Panc1 (cell line): Measurements from ENCODE around the gene PTPRA. TPM values are rescaled to one million over a fixed set of nuclear protein-coding genes. Genes with fewer than 3 reads are reported as not detected.
"Not testable (repeated sequence)": the region's sequence is repeated elsewhere in the genome, so short reads cannot be mapped to it uniquely, and the experiment has no call there.

Experiments used
- ATAC-seq: fragments of 200-7000 bp; cut with Tn5 transposase; 2 replicates; pipeline ENCODE4 v1.9.1; 2020; ENCODE audit warnings: mild to moderate bottlenecking, moderate library complexity
- BruUV-seq: library from RNA; stranded (reverse); fragments of 400-500 nt; replicated peaks from 2 replicates; lab custom pipeline; 2021; lab: Mats Ljungman, UMichigan
- CTCF ChIA-PET: fragments of 300-600 bp; sonication (Branson Sonifier 250); formaldehyde crosslinking; loops from one replicate; lab custom pipeline; 2022; ENCODE audit warnings: antibody characterized with exemption; lab: Charles Lee
- POLR2A ChIA-PET: fragments of 300-600 bp; sonication (Branson Sonifier 250); formaldehyde crosslinking; loops from one replicate; lab custom pipeline; 2022; ENCODE audit warnings: antibody characterized with exemption; lab: Charles Lee
- DNase-seq: peaks from one replicate; pipeline ENCODE4 v3.0.0-alpha.2; 2010; ENCODE audit warnings: low read depth, low spot score
- H3K27ac ChIP-seq: 2 replicates; pipeline ENCODE4 v1.5.1; 2011; ENCODE audit warnings: mild to moderate bottlenecking, low read length, inconsistent platforms
- H3K27me3 ChIP-seq: fragments of 200-500 bp; sonication (Bioruptor generic); 2 replicates; pipeline ENCODE4 v1.6.0; 2014; ENCODE audit warnings: low read length, inconsistent platforms; ENCODE audit not compliant: control insufficient read depth, insufficient read depth
- H3K36me3 ChIP-seq: fragments of 200-500 bp; sonication (Bioruptor generic); 2 replicates; pipeline ENCODE4 v1.5.1; 2014; ENCODE audit warnings: inconsistent platforms, mild to moderate bottlenecking, low read length, moderate library complexity; ENCODE audit not compliant: control insufficient read depth, insufficient read depth
- H3K4me1 ChIP-seq: 2 replicates; pipeline ENCODE4 v1.5.1; 2011; ENCODE audit warnings: inconsistent platforms, mild to moderate bottlenecking, low read length, moderate library complexity; ENCODE audit not compliant: control insufficient read depth, insufficient read depth
- H3K4me3 ChIP-seq, 2 experiments: 2 replicates each; pipeline ENCODE4 v1.5.1; 2011 to 2012; ENCODE audit warnings: low read depth in 2 of 2, low read length in 2 of 2, mild to moderate bottlenecking in 2 of 2, inconsistent platforms in 1 of 2, moderate library complexity in 1 of 2
- H3K9me3 ChIP-seq: fragments of 200-500 bp; sonication (Bioruptor generic); 2 replicates; pipeline ENCODE4 v1.5.1; 2014; ENCODE audit warnings: low read depth, mild to moderate bottlenecking, inconsistent platforms, low read length, moderate library complexity; ENCODE audit not compliant: control insufficient read depth, insufficient read depth
- POLR2AphosphoS5 ChIP-seq: IDR thresholded peaks from 2 replicates; pipeline ENCODE4 v1.6.1; 2012; ENCODE audit warnings: mild to moderate bottlenecking, low read depth, low read length, moderate library complexity
- REST ChIP-seq, 2 experiments: IDR thresholded peaks; 2 replicates each; pipeline ENCODE4 v1.6.1; 2011 to 2012; ENCODE audit warnings: low read depth in 2 of 2, control low read depth in 1 of 2, low read length in 1 of 2, mild to moderate bottlenecking in 1 of 2, moderate library complexity in 1 of 2; ENCODE audit not compliant: insufficient read depth in 1 of 2
- SIN3A ChIP-seq: IDR thresholded peaks from 2 replicates; pipeline ENCODE4 v1.6.1; 2012; ENCODE audit warnings: low read depth, mild to moderate bottlenecking, low read length, moderate library complexity, borderline replicate concordance; ENCODE audit not compliant: insufficient read depth
- TCF7L2 ChIP-seq: IDR thresholded peaks from 2 replicates; pipeline ENCODE4 v1.6.1; 2011; ENCODE audit warnings: mild to moderate bottlenecking, low read depth, low read length, inconsistent platforms
- in situ Hi-C: cut with HindIII; loops from 2 replicates; pipeline ENCODE4 v1.10.0; 2016; ENCODE audit warnings: low sequenced_read_pairs, low pct_unique_long_range_greater_than_20kb
- intact Hi-C: fragments of 100-400 bp; cut with micrococcal nuclease; formaldehyde crosslinking; loops from one replicate; pipeline ENCODE4 v1.10.0; 2022; ENCODE audit not compliant: unreplicated experiment
- total RNA-seq: library from RNA; stranded (reverse); gene quantifications from one replicate; pipeline ENCODE4 v1.2.1, GENCODE V29; 2021; ENCODE audit not compliant: unreplicated experiment
- TF ChIP-seq, protein P1 (sequence below): fragments of 450-650 bp; IDR thresholded peaks from 2 replicates; pipeline ENCODE4 v1.5.1; 2017; ENCODE audit warnings: mild to moderate bottlenecking

PTPRA gene
- total RNA-seq, 1 experiment from 2014 or later: 56.6 TPM

- POLR2A ChIA-PET: no interaction called here
- H3K27me3 ChIP-seq: no peaks in the 10 kb centered on the region
- CTCF ChIA-PET: no interaction called here
- no peaks in the 10 kb centered on the region for H3K36me3 ChIP-seq
- no peak overlapping the region for H3K27ac ChIP-seq
- intact Hi-C loops: no loop called here
- ATAC-seq (no peak), DNase-seq (no peak)
- BruUV-seq: no TSS peak
- in situ Hi-C loops: no loop called here
- 0 out of 2 replicates have a peak, but pooled peaks cover 2% of the 10 kb centered on the region for H3K4me1 ChIP-seq
- no peak overlapping the region for H3K4me3 ChIP-seq
- H3K9me3 ChIP-seq: no peaks in the 10 kb centered on the region
- TF ChIP-seq TCF7L2: no peak
- TF ChIP-seq POLR2AphosphoS5: no peak
- no peak for TF ChIP-seq REST (IDR thresholded peaks at IDR 0.05; ENCODE audit: insufficient read depth in 1 of 2, low read depth in 2 of 2, low read length in 1 of 2)
- no peak for TF ChIP-seq SIN3A
- TF ChIP-seq, protein P1, sequence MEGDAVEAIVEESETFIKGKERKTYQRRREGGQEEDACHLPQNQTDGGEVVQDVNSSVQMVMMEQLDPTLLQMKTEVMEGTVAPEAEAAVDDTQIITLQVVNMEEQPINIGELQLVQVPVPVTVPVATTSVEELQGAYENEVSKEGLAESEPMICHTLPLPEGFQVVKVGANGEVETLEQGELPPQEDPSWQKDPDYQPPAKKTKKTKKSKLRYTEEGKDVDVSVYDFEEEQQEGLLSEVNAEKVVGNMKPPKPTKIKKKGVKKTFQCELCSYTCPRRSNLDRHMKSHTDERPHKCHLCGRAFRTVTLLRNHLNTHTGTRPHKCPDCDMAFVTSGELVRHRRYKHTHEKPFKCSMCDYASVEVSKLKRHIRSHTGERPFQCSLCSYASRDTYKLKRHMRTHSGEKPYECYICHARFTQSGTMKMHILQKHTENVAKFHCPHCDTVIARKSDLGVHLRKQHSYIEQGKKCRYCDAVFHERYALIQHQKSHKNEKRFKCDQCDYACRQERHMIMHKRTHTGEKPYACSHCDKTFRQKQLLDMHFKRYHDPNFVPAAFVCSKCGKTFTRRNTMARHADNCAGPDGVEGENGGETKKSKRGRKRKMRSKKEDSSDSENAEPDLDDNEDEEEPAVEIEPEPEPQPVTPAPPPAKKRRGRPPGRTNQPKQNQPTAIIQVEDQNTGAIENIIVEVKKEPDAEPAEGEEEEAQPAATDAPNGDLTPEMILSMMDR: no peak
Observed at GRCh38 chr20:3072530-3073250, 199.4 kb downstream of the PTPRA start.

DNA sequence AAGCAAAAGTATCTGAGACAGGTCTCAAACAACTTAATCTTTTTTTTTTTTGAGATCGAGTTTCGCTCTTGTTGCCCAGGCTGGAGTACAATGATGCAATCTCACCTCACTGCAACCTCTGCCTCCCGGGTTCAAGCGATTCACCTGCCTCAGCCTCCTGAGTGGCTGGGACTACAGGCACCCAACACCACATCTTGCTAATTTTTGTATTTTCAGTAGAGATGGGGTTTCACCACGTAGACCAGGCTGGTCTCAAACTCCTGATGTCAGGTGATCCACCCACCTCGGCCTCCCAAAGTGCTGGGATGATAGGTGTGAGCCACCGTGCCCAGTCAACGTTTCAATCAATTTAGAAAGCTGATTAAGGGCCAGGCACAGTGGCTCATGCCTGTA lies 200.0 kb downstream of the PTPRA start:
- H3K27ac ChIP-seq, intact Hi-C loops, CTCF ChIA-PET, H3K4me3 ChIP-seq, H3K9me3 ChIP-seq, BruUV-seq, POLR2A ChIA-PET, H3K4me1 ChIP-seq, ATAC-seq, DNase-seq, H3K27me3 ChIP-seq, H3K36me3 ChIP-seq, in situ Hi-C loops: not testable (repeated sequence)

DNA sequence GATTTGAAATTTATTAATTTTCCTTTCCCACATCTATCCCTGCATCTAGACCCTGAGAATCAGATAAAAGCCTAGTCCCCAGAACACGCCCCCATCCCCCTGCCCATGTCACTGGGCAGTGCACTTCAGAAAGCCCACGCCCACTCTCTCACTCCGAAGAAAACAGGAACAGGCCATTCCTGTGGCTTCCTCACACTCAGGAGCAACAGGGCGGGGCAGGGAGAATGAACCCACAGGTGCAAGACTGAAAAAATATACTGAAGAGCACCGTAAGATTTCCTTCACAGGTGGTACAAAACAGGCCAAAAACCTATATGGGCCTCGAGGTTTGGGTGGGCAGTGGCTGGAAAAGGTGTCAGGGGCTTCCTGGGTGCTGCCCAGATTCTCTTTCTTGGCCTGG lies 201.5 kb downstream of the PTPRA start:
- TF ChIP-seq POLR2AphosphoS5 (no peak), REST (IDR thresholded peaks at IDR 0.05; ENCODE audit: insufficient read depth in 1 of 2, low read depth in 2 of 2, low read length in 1 of 2) (no peak), SIN3A (no peak)
- ChIA-PET CTCF (no interaction called here), POLR2A (no interaction called here)
- H3K36me3 ChIP-seq: no peaks in the 10 kb centered on the region
- no peak for DNase-seq
- H3K27ac ChIP-seq: no peak overlapping the region
- H3K27me3 ChIP-seq: no peaks in the 10 kb centered on the region
- H3K9me3 ChIP-seq: no peaks in the 10 kb centered on the region
- no peak overlapping the region for H3K4me3 ChIP-seq
- in situ Hi-C loops (no loop called here), intact Hi-C loops (no loop called here)
- no TSS peak for BruUV-seq
- no peak for ATAC-seq
- no peaks in the 10 kb centered on the region for H3K4me1 ChIP-seq

DNA sequence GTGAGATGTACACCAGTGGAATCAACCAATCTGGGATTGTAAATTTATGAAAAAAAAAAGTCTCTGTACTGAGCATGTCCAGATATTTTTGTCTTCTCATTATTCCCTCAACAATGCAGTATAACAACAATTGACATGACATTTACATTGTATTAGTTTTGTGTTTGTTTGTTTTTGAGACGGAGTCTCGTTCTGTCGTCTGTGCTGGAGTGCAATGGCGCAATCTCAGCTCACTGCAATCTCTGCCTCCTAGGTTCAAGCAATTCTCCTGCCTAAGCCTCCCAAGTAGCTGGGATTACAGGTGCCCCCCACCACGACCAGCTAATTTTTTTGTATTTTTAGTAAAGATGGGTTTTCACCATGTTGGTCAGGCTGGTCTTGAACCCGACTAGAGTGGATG lies 202.0 kb downstream of the PTPRA start:
- CTCF ChIA-PET, ATAC-seq, H3K4me1 ChIP-seq, H3K36me3 ChIP-seq, H3K4me3 ChIP-seq, in situ Hi-C loops, H3K9me3 ChIP-seq, POLR2A ChIA-PET, intact Hi-C loops, BruUV-seq, DNase-seq, H3K27me3 ChIP-seq, H3K27ac ChIP-seq: not testable (repeated sequence)
